A673 (cell line): ENCODE results near the gene NLN. TPM values are rescaled to one million over a fixed set of nuclear protein-coding genes. Genes with fewer than 3 reads are reported as not detected.
"Not testable (repeated sequence)": the region's sequence is repeated elsewhere in the genome, so short reads cannot be mapped to it uniquely, and the experiment has no call there.

Experiments used
- Bru-seq: library from RNA; stranded (reverse); fragments of 400-500 nt; gene quantifications from one replicate; lab custom pipeline; 2021; lab: Mats Ljungman, UMichigan
- BruChase-seq, 2 experiments: library from RNA; stranded (reverse); fragments of 400-500 nt; gene quantifications; one replicate each; lab custom pipeline; 2021; lab: Mats Ljungman, UMichigan
- BruUV-seq: library from RNA; stranded (reverse); fragments of 400-500 nt; replicated peaks from 2 replicates; lab custom pipeline; 2021; lab: Mats Ljungman, UMichigan
- CTCF ChIA-PET: fragments of 300-600 bp; sonication (Branson Sonifier 250); formaldehyde crosslinking; loops from one replicate; lab custom pipeline; 2022; ENCODE audit warnings: antibody characterized with exemption; lab: Charles Lee
- POLR2A ChIA-PET: fragments of 300-600 bp; sonication (Branson Sonifier 250); formaldehyde crosslinking; loops from one replicate; lab custom pipeline; 2022; ENCODE audit warnings: antibody characterized with exemption; ENCODE audit not compliant: low non-redundant PET; lab: Charles Lee
- DNase-seq: peaks from one replicate; pipeline ENCODE4 v3.0.0-alpha.2; 2015; ENCODE audit warnings: low spot score
- H3K27ac ChIP-seq: fragments of 200-600 bp; sonication (generic); 2 replicates; pipeline ENCODE4 v1.5.1; 2016; ENCODE audit warnings: mixed run types, low read depth, mild to moderate bottlenecking, mixed read lengths, antibody characterized with exemption, low read length; ENCODE audit not compliant: poor library complexity, severe bottlenecking
- H3K27me3 ChIP-seq: fragments of 200-600 bp; sonication (generic); replicated peaks from 2 replicates; pipeline ENCODE4 v1.6.1; 2017; ENCODE audit warnings: mixed run types, low read depth, mild to moderate bottlenecking, mixed read lengths, antibody characterized with exemption, low read length; ENCODE audit not compliant: insufficient read depth, poor library complexity
- H3K36me3 ChIP-seq: fragments of 200-600 bp; sonication (generic); 2 replicates; pipeline ENCODE4 v1.6.1; 2016; ENCODE audit warnings: mixed run types, mild to moderate bottlenecking, mixed read lengths, antibody characterized with exemption, low read length; ENCODE audit not compliant: insufficient read depth, poor library complexity, severe bottlenecking
- H3K4me1 ChIP-seq: fragments of 200-600 bp; sonication (generic); 2 replicates; pipeline ENCODE4 v1.6.1; 2017; ENCODE audit warnings: mixed run types, mild to moderate bottlenecking, mixed read lengths, antibody characterized with exemption, low read length; ENCODE audit not compliant: insufficient read depth, poor library complexity, severe bottlenecking
- H3K4me3 ChIP-seq: fragments of 200-600 bp; sonication (generic); 2 replicates; pipeline ENCODE4 v1.5.1; 2016; ENCODE audit warnings: low read depth, mixed run types, mild to moderate bottlenecking, mixed read lengths, low read length; ENCODE audit not compliant: poor library complexity, severe bottlenecking
- H3K9me3 ChIP-seq: fragments of 200-600 bp; sonication (generic); 2 replicates; pipeline ENCODE4 v1.6.1; 2016; ENCODE audit warnings: mixed run types, low read depth, mild to moderate bottlenecking, mixed read lengths, antibody characterized with exemption, low read length; ENCODE audit not compliant: poor library complexity, severe bottlenecking
- CTCF ChIP-seq: fragments of 300-800, 200-600 bp; sonication (generic); conservative IDR thresholded peaks from 2 replicates; pipeline ENCODE4 v1.5.1; 2017; ENCODE audit warnings: low read depth, mild to moderate bottlenecking, antibody characterized with exemption, low read length, moderate library complexity, mixed read lengths
- EZH2 ChIP-seq: fragments of 200-600 bp; sonication (generic); IDR thresholded peaks from 2 replicates; pipeline ENCODE4 v1.6.1; 2017; ENCODE audit warnings: borderline replicate concordance, low read depth, mild to moderate bottlenecking, mixed read lengths, antibody characterized with exemption, low read length; ENCODE audit not compliant: poor library complexity, severe bottlenecking
- intact Hi-C: fragments of 100-400 bp; cut with micrococcal nuclease; formaldehyde crosslinking; loops from one replicate; pipeline ENCODE4 v1.10.0; 2022; ENCODE audit not compliant: unreplicated experiment
- long read RNA-seq: library from polyadenylated mRNA; stranded (forward); transcript quantifications from one replicate; pipeline ENCODE4 v2.0.0, GENCODE V29; 2022
- total RNA-seq: library from RNA; stranded (reverse); gene quantifications from 2 replicates; pipeline ENCODE4 v1.2.3, GENCODE V29; 2021

Gene NLN
- total RNA-seq (95.2 and 99.9 TPM in 2 replicates), Bru-seq, nascent RNA (percentile 90 among the genes with signal in this experiment), BruChase-seq, experiment 1, labeled RNA remaining after a 2-hour chase (percentile 79 among the genes with signal in this experiment), BruChase-seq, experiment 2, labeled RNA remaining after a 6-hour chase (percentile 89 among the genes with signal in this experiment)
- long read RNA-seq, full-length matches to known transcripts: 134 of 197 reads
- long read RNA-seq, partial matches to known transcripts: 15 of 197 reads
- long read RNA-seq, other reads (novel, unspliced or antisense): 48 of 197 reads

- intact Hi-C loops: loop anchor here (2.0 to 10.0 kb wide), 2 partner anchors 203 to 423 kb away; partner anchors contain the start of gene SREK1
- DNase-seq: peak; percentile 85
- ChIA-PET CTCF (interaction anchor here (0.5 to 0.6 kb wide), 2 partner anchors 243 to 505 kb away, joined by 3 to 4 read pairs; no protein-coding TSS in a partner anchor), POLR2A (interaction anchor here (0.7 kb wide), 1 partner anchor 111 kb away, joined by 4 read pairs; no protein-coding TSS in a partner anchor)
- no peaks in the 10 kb centered on the region for H3K27me3 ChIP-seq
- no peaks in the 10 kb centered on the region for H3K9me3 ChIP-seq
- TF ChIP-seq EZH2 (no peak), CTCF (no peak)
- no TSS peak for BruUV-seq
- no peaks in the 10 kb centered on the region for H3K36me3 ChIP-seq
- H3K4me1 ChIP-seq: peaks cover 16% of the 10 kb centered on the region
- peak within 1 kb of the TSS; percentile 77 for H3K4me3 ChIP-seq
- H3K27ac ChIP-seq: peak within 1 kb of the TSS; percentile 85
Measured at GRCh38 chr5:65721720-65722574, at the start of gene NLN, which contains the start of gene SGTB. NLN (plus strand) TSS chr5:65722205; CDS start chr5:65722374, 169 bp downstream. SGTB (minus strand) TSS chr5:65722109; CDS start chr5:65720807, 1,302 bp downstream.

GRCh38 chr5:65672796-65673195 lies 49.2 kb upstream of the NLN start:
- ChIA-PET CTCF (no interaction called here), POLR2A (interaction anchor here (0.5 kb wide), 1 partner anchor 15 kb away, joined by 3 read pairs; no protein-coding TSS in a partner anchor)
- BruUV-seq: no TSS peak
- H3K27me3 ChIP-seq: no peaks in the 10 kb centered on the region
- peaks cover 7% of the 10 kb centered on the region for H3K36me3 ChIP-seq
- no peak overlapping the region for H3K27ac ChIP-seq
- H3K4me3 ChIP-seq: no peak overlapping the region
- no peaks in the 10 kb centered on the region for H3K4me1 ChIP-seq
- no peaks in the 10 kb centered on the region for H3K9me3 ChIP-seq
- TF ChIP-seq EZH2: no peak
- TF ChIP-seq CTCF: no peak
- intact Hi-C loops: no loop called here
- DNase-seq: no peak

- TF ChIP-seq EZH2: no peak
- intact Hi-C loops: no loop called here
- ChIA-PET POLR2A (interaction anchor here (0.6 kb wide), 1 partner anchor 13 kb away, joined by 4 read pairs; no protein-coding TSS in a partner anchor), CTCF (no interaction called here)
- Histone ChIP-seq H3K27ac (no peak overlapping the region), H3K9me3 (no peaks in the 10 kb centered on the region), H3K36me3 (peaks cover 7% of the 10 kb centered on the region), H3K27me3 (no peaks in the 10 kb centered on the region), H3K4me1 (no peaks in the 10 kb centered on the region), H3K4me3 (no peak overlapping the region)
- BruUV-seq: no TSS peak
- no peak for DNase-seq
Measured at GRCh38 chr5:65674749-65675148, 47.3 kb upstream of the NLN start.

- BruUV-seq, H3K4me1 ChIP-seq, POLR2A ChIA-PET, H3K9me3 ChIP-seq, intact Hi-C loops, CTCF ChIA-PET, DNase-seq, H3K27me3 ChIP-seq, H3K36me3 ChIP-seq, H3K27ac ChIP-seq, H3K4me3 ChIP-seq: not testable (repeated sequence)
Measured at GRCh38 chr5:65676056-65676455, 45.9 kb upstream of the NLN start.
